ENCODE data around the gene F2.

F2 gene

GRCh38 chr11:46741600-46742484 lies 22.8 kb downstream of the F2 start:
- H3K9me3 ChIP-seq (ENCODE audit: control insufficient read depth, insufficient read depth, low read length): no peaks in the 10 kb centered on the region
- H3K79me2 ChIP-seq (ENCODE audit: control insufficient read depth, low read length): no peaks in the 10 kb centered on the region
- TF ChIP-seq EZH2phosphoT487 (IDR thresholded peaks at IDR 0.05; ENCODE audit: borderline replicate concordance, low read length) (no peak), CTCF (IDR thresholded peaks at IDR 0.05; ENCODE audit: low read depth, low read length, poor library complexity, severe bottlenecking) (no peak)
- H3K4me3 ChIP-seq (ENCODE audit: low read length): no peak overlapping the region
- H3K27ac ChIP-seq (ENCODE audit: low read depth, low read length): no peak overlapping the region
- no peaks in the 10 kb centered on the region for H3K27me3 ChIP-seq (ENCODE audit: control insufficient read depth, low read length)
- H3K4me1 ChIP-seq (ENCODE audit: control insufficient read depth, low read length): no peaks in the 10 kb centered on the region
- no peaks in the 10 kb centered on the region for H3F3A ChIP-seq (ENCODE audit: control insufficient read depth, insufficient read depth)
- peaks cover 58% of the 10 kb centered on the region for H3K36me3 ChIP-seq (ENCODE audit: control insufficient read depth, low read length)
- H3K4me2 ChIP-seq (ENCODE audit: low read length): no peak overlapping the region
- H3K9me2 ChIP-seq (replicated peaks; ENCODE audit: control insufficient read depth, low read length): no peaks in the 10 kb centered on the region
- H4K20me1 ChIP-seq (ENCODE audit: control insufficient read depth, insufficient read depth, low read depth, low read length): no peaks in the 10 kb centered on the region

- Histone ChIP-seq H4K20me1 (ENCODE audit: control insufficient read depth, insufficient read depth, low read depth, low read length) (no peaks in the 10 kb centered on the region), H3K4me3 (ENCODE audit: low read length) (no peak overlapping the region), H3K27ac (ENCODE audit: low read depth, low read length) (no peak overlapping the region), H3K79me2 (ENCODE audit: control insufficient read depth, low read length) (no peaks in the 10 kb centered on the region), H3F3A (ENCODE audit: control insufficient read depth, insufficient read depth) (no peaks in the 10 kb centered on the region), H3K36me3 (ENCODE audit: control insufficient read depth, low read length) (peaks cover 70% of the 10 kb centered on the region), H3K27me3 (ENCODE audit: control insufficient read depth, low read length) (no peaks in the 10 kb centered on the region), H3K9me2 (replicated peaks; ENCODE audit: control insufficient read depth, low read length) (no peaks in the 10 kb centered on the region), H3K9me3 (ENCODE audit: control insufficient read depth, insufficient read depth, low read length) (no peaks in the 10 kb centered on the region), H3K4me2 (ENCODE audit: low read length) (no peak overlapping the region), H3K4me1 (ENCODE audit: control insufficient read depth, low read length) (no peaks in the 10 kb centered on the region)
- TF ChIP-seq CTCF (IDR thresholded peaks at IDR 0.05; ENCODE audit: low read depth, low read length, poor library complexity, severe bottlenecking) (no peak), EZH2phosphoT487 (IDR thresholded peaks at IDR 0.05; ENCODE audit: borderline replicate concordance, low read length) (no peak)
Observed at GRCh38 chr11:46743043-46743442, 24.0 kb downstream of the F2 start.

GRCh38 chr11:46743693-46744339 lies 24.8 kb downstream of the F2 start:
- H3K4me2 ChIP-seq (ENCODE audit: low read length): no peak overlapping the region
- peaks cover 73% of the 10 kb centered on the region for H3K36me3 ChIP-seq (ENCODE audit: control insufficient read depth, low read length)
- H3F3A ChIP-seq (ENCODE audit: control insufficient read depth, insufficient read depth): no peaks in the 10 kb centered on the region

More at GRCh38 chr11:46743693-46744339, 24.8 kb downstream of the F2 start:
- Histone ChIP-seq H3K27me3 (ENCODE audit: control insufficient read depth, low read length) (no peaks in the 10 kb centered on the region), H4K20me1 (ENCODE audit: control insufficient read depth, insufficient read depth, low read depth, low read length) (no peaks in the 10 kb centered on the region), H3K27ac (ENCODE audit: low read depth, low read length) (no peak overlapping the region), H3K79me2 (ENCODE audit: control insufficient read depth, low read length) (no peaks in the 10 kb centered on the region), H3K9me2 (replicated peaks; ENCODE audit: control insufficient read depth, low read length) (no peaks in the 10 kb centered on the region), H3K4me1 (ENCODE audit: control insufficient read depth, low read length) (no peaks in the 10 kb centered on the region), H3K4me3 (ENCODE audit: low read length) (no peak overlapping the region), H3K9me3 (ENCODE audit: control insufficient read depth, insufficient read depth, low read length) (no peaks in the 10 kb centered on the region)
- TF ChIP-seq CTCF (IDR thresholded peaks at IDR 0.05; ENCODE audit: low read depth, low read length, poor library complexity, severe bottlenecking) (no peak), EZH2phosphoT487 (IDR thresholded peaks at IDR 0.05; ENCODE audit: borderline replicate concordance, low read length) (no peak)
